GM06990 (cell line): ENCODE data around the gene ZNF12.
"Not testable (repeated sequence)": the region's sequence is repeated elsewhere in the genome, so short reads cannot be mapped to it uniquely, and the experiment has no call there.

ENCODE experiments used
- DNase-seq: peaks from one replicate; pipeline ENCODE4 v3.0.0-alpha.2; 2011; ENCODE audit not compliant: insufficient read length; ENCODE audit errors: extremely low read depth
- H3K27me3 ChIP-seq: replicated peaks from 2 replicates; pipeline ENCODE4 v1.6.0; 2011; ENCODE audit warnings: low read length; ENCODE audit not compliant: control insufficient read depth, insufficient read depth
- H3K36me3 ChIP-seq: 2 replicates; pipeline ENCODE4 v1.5.1; 2011; ENCODE audit warnings: low read length; ENCODE audit not compliant: control insufficient read depth, insufficient read depth
- H3K4me3 ChIP-seq: replicated peaks from 2 replicates; pipeline ENCODE4 v1.5.1; 2011; ENCODE audit warnings: low read depth, mild to moderate bottlenecking, control low read depth, low read length
- CTCF ChIP-seq: IDR thresholded peaks from 2 replicates; pipeline ENCODE4 v1.5.1; 2011; ENCODE audit warnings: low read length, control low read depth, mild to moderate bottlenecking, inconsistent platforms; ENCODE audit not compliant: insufficient read depth, poor library complexity, severe bottlenecking

Gene ZNF12

GRCh38 chr7:6706666-6707407 is at the start of gene ZNF12:
TSS of gene ZNF12 (minus strand) at chr7:6706947. CDS start at chr7:6705173, 1,774 bp downstream.
- peak; percentile 98 for DNase-seq
- peak within 1 kb of the TSS; percentile 94 for H3K4me3 ChIP-seq
- no peak for TF ChIP-seq CTCF
- H3K36me3 ChIP-seq = peaks cover 14% of the 10 kb centered on the region
- no peaks in the 10 kb centered on the region for H3K27me3 ChIP-seq

GRCh38 chr7:6753964-6754363 is 47.2 kb upstream of the ZNF12 start, which contains the start of gene RSPH10B2:
TSS of gene RSPH10B2 (plus strand) at chr7:6754103. CDS start at chr7:6757678, 3,575 bp downstream.
- H3K27me3 ChIP-seq, H3K36me3 ChIP-seq, H3K4me3 ChIP-seq, DNase-seq: not testable (repeated sequence)

- H3K36me3 ChIP-seq, H3K27me3 ChIP-seq, DNase-seq, H3K4me3 ChIP-seq: not testable (repeated sequence)
Measured at GRCh38 chr7:6750173-6750572, 43.4 kb upstream of the ZNF12 start.

- H3K4me3 ChIP-seq, H3K27me3 ChIP-seq, H3K36me3 ChIP-seq, DNase-seq: not testable (repeated sequence)
Measured at GRCh38 chr7:6749335-6749734, 42.6 kb upstream of the ZNF12 start.

GRCh38 chr7:6744410-6745100 is 37.8 kb upstream of the ZNF12 start:
- not testable (repeated sequence) for H3K36me3 ChIP-seq, H3K4me3 ChIP-seq, DNase-seq, H3K27me3 ChIP-seq

- not testable (repeated sequence) for H3K36me3 ChIP-seq
Measured at GRCh38 chr7:6738415-6738814, 31.7 kb upstream of the ZNF12 start.

GRCh38 chr7:6730343-6730633 is 23.5 kb upstream of the ZNF12 start:
- H3K36me3 ChIP-seq = no peaks in the 10 kb centered on the region; the same call in 1 of the 2 replicates
- no peak for TF ChIP-seq CTCF

More at GRCh38 chr7:6738415-6738814, 31.7 kb upstream of the ZNF12 start:
- not testable (repeated sequence) for H3K4me3 ChIP-seq, DNase-seq, H3K27me3 ChIP-seq

GRCh38 chr7:6729492-6730342 is 23.0 kb upstream of the ZNF12 start:
- DNase-seq = peak; percentile 96
- TF ChIP-seq CTCF = peak; percentile 3
- no peaks in the 10 kb centered on the region; the same call in 1 of the 2 replicates for H3K36me3 ChIP-seq
- no peaks in the 10 kb centered on the region for H3K27me3 ChIP-seq
- H3K4me3 ChIP-seq = peak overlapping the region; percentile 88

More at GRCh38 chr7:6730343-6730633, 23.5 kb upstream of the ZNF12 start:
- no peak for DNase-seq
- H3K4me3 ChIP-seq = peak overlapping the region; percentile 88
- H3K27me3 ChIP-seq = no peaks in the 10 kb centered on the region

- H3K27me3 ChIP-seq, DNase-seq, H3K36me3 ChIP-seq: not testable (repeated sequence)
- H3K4me3 ChIP-seq = peak overlapping the region; percentile 88
Measured at GRCh38 chr7:6728893-6729491, 22.2 kb upstream of the ZNF12 start.
